ENCODE data around the gene MVB12B.

DNA sequence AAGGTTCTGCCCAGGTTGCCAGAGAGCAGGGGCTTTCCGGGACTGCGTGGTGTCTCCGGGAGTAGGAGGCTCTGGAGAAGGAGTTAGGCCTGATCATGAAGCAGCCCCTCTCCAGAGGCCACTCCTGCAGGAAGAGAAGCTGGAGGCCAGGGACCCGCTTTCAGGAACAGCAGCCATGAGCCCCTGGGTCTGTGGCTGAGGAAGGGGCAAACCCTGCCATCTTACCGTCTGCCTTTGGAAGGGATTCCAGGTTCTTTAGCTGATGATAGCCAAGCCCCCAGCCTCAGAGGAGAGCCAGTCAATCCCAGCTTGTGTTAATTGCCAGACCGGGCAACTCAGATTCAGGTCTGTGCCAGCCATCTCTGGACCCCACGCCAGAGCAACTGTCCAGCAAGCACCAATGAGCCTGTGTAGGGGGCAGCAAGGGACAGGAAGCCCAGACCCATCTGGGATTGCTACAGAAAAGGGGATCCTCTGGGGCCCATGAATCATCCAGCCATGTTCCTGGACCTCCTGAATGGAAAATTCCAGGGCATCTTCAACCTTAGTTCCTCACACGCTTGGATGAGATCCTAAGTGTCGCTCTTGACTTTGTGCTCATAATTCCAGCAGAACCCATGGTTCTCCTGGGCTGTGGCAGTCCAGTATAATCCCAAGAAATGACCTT, 42.7 kb upstream of the MVB12B start:
- no peak for TF ChIP-seq EZH2 (IDR thresholded peaks at IDR 0.05)
- TF ChIP-seq POLR2AphosphoS5 (IDR thresholded peaks at IDR 0.05; ENCODE audit: borderline replicate concordance, low read depth, low read length): no peak
